Endothelial cell of umbilical vein (primary cell): ENCODE measurements around the gene ZNF689. TPM values are rescaled to one million over a fixed set of nuclear protein-coding genes. Genes with fewer than 3 reads are reported as not detected.
"Not testable (repeated sequence)": the region's sequence is repeated elsewhere in the genome, so short reads cannot be mapped to it uniquely, and the experiment has no call there.

Experiments
- BruUV-seq: library from RNA; stranded (reverse); fragments of 400-500 nt; replicated peaks from 2 replicates; lab custom pipeline; 2021; lab: Mats Ljungman, UMichigan
- CTCF ChIA-PET: fragments of 300-600, 350-600 bp; sonication (Branson Sonifier 250); formaldehyde crosslinking; loops from one replicate; lab custom pipeline; 2021; ENCODE audit warnings: antibody characterized with exemption, inconsistent platforms; lab: Charles Lee
- POLR2A ChIA-PET: fragments of 300-600, 350-600 bp; sonication (Branson Sonifier 250); formaldehyde crosslinking; loops from one replicate; lab custom pipeline; 2021; ENCODE audit warnings: antibody characterized with exemption, inconsistent platforms; lab: Charles Lee
- DNase-seq: peaks from one replicate; pipeline ENCODE4 v3.0.0-alpha.2; 2011; ENCODE audit warnings: low read depth, low spot score
- FAIRE-seq: peaks from 2 replicates; lab custom pipeline; 2011; peaks lifted over from hg19 to GRCh38; lab: Jason Lieb, UNC
- H2AFZ ChIP-seq: 2 replicates; pipeline ENCODE4 v1.6.0; 2012; ENCODE audit warnings: low read depth, low read length, control low read depth, inconsistent platforms
- H3K27ac ChIP-seq: 2 replicates; pipeline ENCODE4 v1.5.1; 2011; ENCODE audit warnings: low read depth, mild to moderate bottlenecking, control low read depth, low read length, moderate library complexity; ENCODE audit not compliant: insufficient read depth
- H3K27me3 ChIP-seq, 2 experiments: 2 replicates each; pipeline versions ENCODE4 v1.6.0 to v1.6.1; 2011; ENCODE audit warnings: low read length in 2 of 2, mixed read lengths in 1 of 2; ENCODE audit not compliant: control insufficient read depth in 2 of 2, insufficient read depth in 2 of 2
- H3K36me3 ChIP-seq, 2 experiments: 2 replicates in 1 of 2; 3 replicates in 1 of 2; pipeline ENCODE4 v1.5.1; 2011; ENCODE audit warnings: low read length in 2 of 2, mild to moderate bottlenecking in 1 of 2, moderate library complexity in 1 of 2; ENCODE audit not compliant: control insufficient read depth in 2 of 2, insufficient read depth in 2 of 2; ENCODE audit errors: extremely low read depth in 1 of 2
- H3K4me1 ChIP-seq: 3 replicates; pipeline ENCODE4 v1.5.1; 2011; ENCODE audit warnings: mild to moderate bottlenecking, low read length; ENCODE audit not compliant: control insufficient read depth, insufficient read depth; ENCODE audit errors: extremely low read depth
- H3K4me2 ChIP-seq: 2 replicates; pipeline ENCODE4 v1.6.1; 2011; ENCODE audit warnings: low read length, control low read depth, mixed read lengths; ENCODE audit not compliant: insufficient read depth
- H3K4me3 ChIP-seq, 3 experiments: fragments of 200-600 bp in 1 of 3; sonication (generic), shearing (Covaris generic) in 1 of 3; replicated peaks in 1 of 3; 2 replicates each; pipeline ENCODE4 v1.5.1; 2011 to 2016; ENCODE audit warnings: control low read depth in 3 of 3, low read length in 3 of 3, mild to moderate bottlenecking in 2 of 3, inconsistent platforms in 1 of 3, low read depth in 1 of 3, moderate library complexity in 1 of 3; ENCODE audit not compliant: insufficient read depth in 1 of 3
- H3K79me2 ChIP-seq: 2 replicates; pipeline ENCODE4 v1.6.0; 2012; ENCODE audit warnings: low read length, inconsistent platforms; ENCODE audit not compliant: control insufficient read depth, insufficient read depth
- H3K9ac ChIP-seq: replicated peaks from 2 replicates; pipeline ENCODE3; 2011; ENCODE audit warnings: low read length, control low read depth; ENCODE audit not compliant: insufficient read depth; ENCODE audit errors: extremely low read depth
- H3K9me1 ChIP-seq: replicated peaks from 3 replicates; pipeline ENCODE4 v1.6.0; 2011; ENCODE audit warnings: mild to moderate bottlenecking, low read length; ENCODE audit not compliant: control insufficient read depth, insufficient read depth; ENCODE audit errors: extremely low read depth
- H3K9me3 ChIP-seq: replicated peaks from 2 replicates; pipeline ENCODE4 v1.5.1; 2012; ENCODE audit warnings: low read length, inconsistent platforms; ENCODE audit not compliant: control insufficient read depth, insufficient read depth
- H4K20me1 ChIP-seq: replicated peaks from 2 replicates; pipeline ENCODE3; 2011; ENCODE audit warnings: mild to moderate bottlenecking, low read length; ENCODE audit not compliant: control insufficient read depth, insufficient read depth; ENCODE audit errors: extremely low read depth
- CTCF ChIP-seq, 2 donors: IDR thresholded peaks; 1 replicate in 1 of 2; 2 replicates in 1 of 2; pipeline ENCODE4 v1.5.1; 2011; ENCODE audit warnings: low read length in 2 of 2, mild to moderate bottlenecking in 2 of 2, moderate library complexity in 2 of 2, control low read depth in 1 of 2, inconsistent platforms in 1 of 2, low read depth in 1 of 2; ENCODE audit not compliant: insufficient read depth in 1 of 2; ENCODE audit errors: extremely low read depth in 1 of 2
- EZH2 ChIP-seq: IDR thresholded peaks from 2 replicates; pipeline ENCODE4 v1.6.1; 2012; ENCODE audit warnings: borderline replicate concordance, low read depth, mild to moderate bottlenecking, moderate library complexity, low read length, inconsistent platforms; ENCODE audit not compliant: severe bottlenecking
- FOS ChIP-seq: IDR thresholded peaks from 2 replicates; pipeline ENCODE4 v1.6.1; 2011; ENCODE audit warnings: mild to moderate bottlenecking, low read length, moderate library complexity, borderline replicate concordance; ENCODE audit not compliant: insufficient read depth
- GATA2 ChIP-seq: IDR thresholded peaks from 2 replicates; pipeline ENCODE4 v1.7.0; 2011; ENCODE audit warnings: low read depth, mild to moderate bottlenecking, moderate library complexity, mixed read lengths, low read length; ENCODE audit not compliant: insufficient read length, insufficient read depth
- JUN ChIP-seq: IDR thresholded peaks from 2 replicates; pipeline ENCODE4 v1.6.1; 2011; ENCODE audit warnings: borderline replicate concordance, low read depth; ENCODE audit not compliant: insufficient read length, insufficient read depth
- MAX ChIP-seq: IDR thresholded peaks from 2 replicates; pipeline ENCODE4 v1.6.1; 2011; ENCODE audit not compliant: insufficient read depth, insufficient read length
- MYC ChIP-seq: IDR thresholded peaks from one replicate; pipeline ENCODE4 v1.6.1; 2011; ENCODE audit warnings: mild to moderate bottlenecking, low read depth, low read length
- POLR2A ChIP-seq: IDR thresholded peaks from 2 replicates; pipeline ENCODE4 v1.6.1; 2012; ENCODE audit warnings: low read depth, mild to moderate bottlenecking, control low read depth, low read length
- POLR2AphosphoS5 ChIP-seq: IDR thresholded peaks from 2 replicates; pipeline ENCODE4 v1.6.1; 2012; ENCODE audit warnings: low read depth, mild to moderate bottlenecking, control low read depth, low read length, moderate library complexity; ENCODE audit not compliant: insufficient read depth
- dilution Hi-C: fragments of 300-500 bp; cut with MboI; formaldehyde crosslinking; loops from one replicate; pipeline ENCODE4 v1.15.0; 2019; ENCODE audit warnings: low sequenced_read_pairs; ENCODE audit not compliant: extremely low pct_ligation_motif_present
- intact Hi-C: fragments of 100-400 bp; cut with micrococcal nuclease; formaldehyde crosslinking; loops from one replicate; pipeline ENCODE4 v1.10.0; 2022
- polyA plus RNA-seq, 4 experiments: library from polyadenylated mRNA; depleted of rRNA in 3 of 4; stranded (reverse) in 3 of 4; unstranded in 1 of 4; fragments of >200 nt; gene quantifications; 2 replicates each; pipeline versions ENCODE4 v1.2.1 to v1.2.3, GENCODE V29; 2011 to 2012; ENCODE audit warnings: missing spikeins in 1 of 4
- total RNA-seq: library from RNA; stranded (reverse); gene quantifications from 2 replicates; pipeline ENCODE4 v1.2.3, GENCODE V29; 2021

ZNF689 gene
- total and polyA plus RNA-seq, 2 donors (not counting 3 experiments of a cell fraction or from before 2014, with no cell fraction given) = 7.5 to 8.4 TPM

- Histone ChIP-seq H3K79me2 (peaks cover 3% of the 10 kb centered on the region), H3K36me3 (no peaks in the 10 kb centered on the region), H3K27ac (peak overlapping the region; percentile 46), H3K9ac (peak overlapping the region; percentile 70), H3K27me3 (no peaks in the 10 kb centered on the region), H3K9me1 (no peaks in the 10 kb centered on the region), H4K20me1 (no peaks in the 10 kb centered on the region), H3K4me3 (peak overlapping the region; percentile 33 to 96 (median 64)), H3K9me3 (no peaks in the 10 kb centered on the region), H3K4me1 (peaks cover 6% of the 10 kb centered on the region), H3K4me2 (peak overlapping the region; percentile 62), H2AFZ (peak overlapping the region; percentile 78)
- CTCF ChIA-PET = interaction anchor here (0.5 to 1.4 kb wide), 5 partner anchors 17 to 237 kb away, joined by 3 to 9 read pairs (median 4); partner anchors contain the start of genes DCTPP1 and PRR14
- DNase-seq = no peak
- POLR2A ChIA-PET = interaction anchor here (1.5 kb wide), 1 partner anchor 17 kb away, joined by 8 read pairs; the partner anchor contains the start of gene PRR14
- intact Hi-C loops (no loop called here), dilution Hi-C loops (no loop called here)
- no peak for FAIRE-seq
- TSS peak; percentile 82 for BruUV-seq
- TF ChIP-seq POLR2AphosphoS5 = no peak
- TF ChIP-seq MYC = no peak
- TF ChIP-seq GATA2 = no peak
- no peak for TF ChIP-seq POLR2A
- TF ChIP-seq CTCF (IDR thresholded peaks at IDR 0.05; ENCODE audit: extremely low read depth in 1 of 2, insufficient read depth in 1 of 2, low read depth in 1 of 2, low read length in 2 of 2) = no peak
- TF ChIP-seq EZH2 = no peak
- no peak for TF ChIP-seq FOS
- TF ChIP-seq MAX = no peak
- no peak for TF ChIP-seq JUN
Observed at GRCh38 chr16:30633526-30633925, 23.3 kb upstream of the ZNF689 start.

- CTCF ChIA-PET = interaction anchor here (0.8 to 1.0 kb wide), 5 partner anchors 22 to 223 kb away, joined by 3 to 7 read pairs (median 4); partner anchors contain the start of genes DCTPP1 and ZNF689
- H3K79me2 ChIP-seq, H4K20me1 ChIP-seq, intact Hi-C loops, H3K27ac ChIP-seq, H3K4me2 ChIP-seq, H3K9me1 ChIP-seq, dilution Hi-C loops, H3K4me3 ChIP-seq, H3K36me3 ChIP-seq, BruUV-seq, H3K4me1 ChIP-seq, DNase-seq, H3K9me3 ChIP-seq, FAIRE-seq, H3K9ac ChIP-seq, H3K27me3 ChIP-seq, H2AFZ ChIP-seq, POLR2A ChIA-PET: not testable (repeated sequence)
Observed at GRCh38 chr16:30632454-30632853, 22.3 kb upstream of the ZNF689 start.
